Activated CD4-positive, alpha-beta T cell treated with anti-CD3 and anti-CD28 coated beads for 24 hours (primary cell): ENCODE measurements around the gene PLPPR1.

Source experiments
- DNase-seq, 2 donors: peaks; one replicate each; pipeline ENCODE4 v3.0.0-alpha.2; 2020; ENCODE audit warnings: low read depth in 2 of 2

The PLPPR1 gene

DNA sequence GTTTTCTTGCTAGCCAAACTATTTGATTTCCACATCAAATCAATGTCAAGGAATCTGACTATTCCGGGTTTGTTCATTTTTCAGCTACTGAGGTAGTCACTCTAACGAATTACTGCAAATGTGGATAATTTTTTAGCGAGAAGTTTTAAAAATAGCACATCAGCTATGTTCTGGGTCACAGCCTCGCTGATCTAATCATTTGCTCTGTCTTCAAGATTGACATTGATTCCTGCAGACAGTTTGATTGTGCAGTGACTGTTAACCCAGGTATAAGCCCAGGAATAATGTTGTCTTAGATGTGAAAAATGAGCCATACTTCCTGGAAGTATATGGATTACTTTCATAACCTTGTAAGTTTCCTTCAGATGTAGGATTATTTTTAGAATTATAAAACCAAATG, 181.1 kb downstream of the PLPPR1 start:
- DNase-seq = no peak

GRCh38 chr9:101212661-101213060, 184.1 kb downstream of the PLPPR1 start:
- no peak for DNase-seq

GRCh38 chr9:101219030-101219429, 190.5 kb downstream of the PLPPR1 start:
- no peak for DNase-seq

- DNase-seq = no peak
Observed at GRCh38 chr9:101220341-101220740, 191.8 kb downstream of the PLPPR1 start.

GRCh38 chr9:101225271-101225670, 196.7 kb downstream of the PLPPR1 start:
- DNase-seq = no peak

GRCh38 chr9:101226161-101226560, 197.6 kb downstream of the PLPPR1 start:
- no peak for DNase-seq

DNA sequence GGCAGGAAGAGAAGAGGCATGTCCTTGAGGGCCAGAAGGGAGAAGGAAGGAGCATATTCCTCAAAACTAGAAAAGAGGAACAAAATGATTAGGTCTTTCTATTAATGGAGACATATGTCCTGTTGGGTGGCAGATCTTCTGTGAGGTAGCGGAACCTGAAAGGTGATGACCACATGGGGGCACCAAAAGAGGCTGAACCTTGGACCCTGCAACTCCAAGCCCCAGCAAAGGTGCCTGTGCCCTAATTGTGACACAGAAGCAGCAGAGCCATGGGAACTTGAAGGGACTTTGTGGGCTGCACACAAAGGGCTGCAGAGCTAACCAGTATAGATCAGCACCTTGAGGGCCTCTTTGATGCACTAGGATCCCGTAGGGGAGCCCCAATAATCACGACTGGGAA, 198.3 kb downstream of the PLPPR1 start:
- no peak for DNase-seq

GRCh38 chr9:101229606-101230005, 201.1 kb downstream of the PLPPR1 start:
- DNase-seq = no peak

DNA sequence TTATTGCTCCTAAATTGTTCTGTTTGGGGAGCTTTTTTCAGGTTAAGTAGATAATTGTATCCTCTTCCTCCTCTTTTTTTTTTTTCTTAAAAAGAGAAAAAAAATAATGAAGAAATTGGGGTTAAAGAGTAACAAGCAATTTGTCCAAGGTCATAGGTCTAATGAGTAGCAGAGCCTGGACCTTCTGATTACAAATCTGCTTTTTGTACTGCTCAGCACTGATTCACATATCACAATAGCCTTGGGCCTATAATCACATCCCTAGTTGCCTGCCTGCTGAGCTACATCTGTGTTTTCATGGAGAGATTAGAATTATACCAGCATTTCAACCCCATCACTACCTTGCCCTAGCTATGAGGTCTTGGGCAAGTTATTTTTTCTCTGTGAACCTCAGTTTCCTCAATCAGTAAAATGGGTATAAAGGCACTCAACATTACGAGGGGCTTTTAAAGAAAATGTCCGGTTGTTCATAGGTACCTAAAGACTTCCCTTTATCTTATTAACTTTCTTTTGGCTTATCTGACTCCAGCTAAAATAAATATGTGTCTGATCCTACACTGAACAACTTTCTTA, 204.0 kb downstream of the PLPPR1 start:
- DNase-seq = no peak

- no peak for DNase-seq
Observed at GRCh38 chr9:101235105-101235866, 206.8 kb downstream of the PLPPR1 start.

- no peak for DNase-seq
Observed at GRCh38 chr9:101242651-101243050, 214.1 kb downstream of the PLPPR1 start.

- DNase-seq = no peak
Observed at GRCh38 chr9:101246691-101247090, 218.2 kb downstream of the PLPPR1 start.

DNA sequence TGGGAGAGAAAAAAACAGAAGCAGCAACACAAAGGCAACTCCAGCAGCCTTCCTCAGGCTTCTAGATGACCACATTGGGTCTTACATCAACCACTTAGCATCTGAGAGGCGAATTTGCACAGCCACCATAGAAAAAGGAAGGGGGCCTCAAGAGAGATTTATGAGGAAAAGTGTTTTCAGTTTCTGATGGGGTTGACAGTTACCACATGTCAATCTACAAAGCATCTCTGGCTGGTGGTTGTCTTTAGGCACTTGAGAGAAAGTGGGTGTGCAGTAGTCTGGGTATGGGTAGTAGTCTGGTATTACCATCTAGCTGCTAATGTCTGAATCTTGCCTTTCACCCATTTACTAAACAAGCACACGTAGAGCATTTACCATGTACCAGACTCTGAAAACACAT, 218.8 kb downstream of the PLPPR1 start:
- no peak for DNase-seq

DNA sequence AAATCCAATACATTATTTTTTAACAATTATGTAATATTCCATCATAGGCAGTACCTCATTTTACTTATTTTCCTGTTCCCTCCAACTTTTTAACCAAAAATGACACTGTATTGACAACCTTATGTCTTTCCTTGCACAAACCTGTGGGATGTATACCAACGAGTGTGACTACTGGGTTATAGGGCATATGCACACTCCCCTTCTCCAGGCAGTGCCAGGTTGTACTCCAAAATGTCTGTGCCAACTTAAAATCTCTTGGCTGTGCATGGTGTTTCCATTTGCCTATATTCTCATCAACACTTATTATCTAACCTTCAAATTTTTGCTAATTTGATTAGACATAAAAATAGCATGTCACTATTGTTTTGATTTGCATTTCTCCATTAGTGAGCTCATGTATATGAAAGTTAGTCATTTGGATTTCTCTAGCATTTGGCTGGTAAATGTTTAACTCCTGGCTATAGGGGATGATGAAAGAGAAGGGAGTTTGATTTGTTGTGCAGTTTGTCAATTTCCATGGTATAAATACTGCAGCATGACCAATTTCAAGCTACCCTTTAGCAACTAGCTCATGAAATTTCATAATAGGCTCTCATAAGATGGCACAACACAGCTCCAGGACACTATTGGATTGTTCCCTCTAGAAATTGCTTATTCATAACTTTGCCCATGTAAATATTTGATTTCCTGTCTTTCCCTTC, 226.4 kb downstream of the PLPPR1 start:
- DNase-seq = no peak

DNA sequence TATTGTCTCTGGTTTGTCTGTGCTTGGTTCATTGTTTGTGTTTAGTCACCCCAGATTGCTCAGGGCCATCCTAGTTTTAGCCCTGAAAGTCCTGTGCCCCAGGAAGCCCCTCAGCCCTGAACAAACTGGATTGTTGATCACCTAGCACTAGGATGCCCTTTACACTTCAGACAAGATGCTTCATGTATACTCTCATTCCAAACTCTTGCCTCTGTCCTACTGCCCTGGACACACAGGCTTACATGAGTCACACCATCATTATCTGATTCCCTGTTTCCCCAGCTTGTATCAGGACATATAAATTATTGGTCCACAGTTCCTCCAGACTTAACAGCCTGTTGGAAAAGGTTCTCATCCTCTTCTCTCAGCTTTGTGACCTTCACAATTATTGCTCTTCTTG, 236.2 kb downstream of the PLPPR1 start:
- no peak for DNase-seq

DNA sequence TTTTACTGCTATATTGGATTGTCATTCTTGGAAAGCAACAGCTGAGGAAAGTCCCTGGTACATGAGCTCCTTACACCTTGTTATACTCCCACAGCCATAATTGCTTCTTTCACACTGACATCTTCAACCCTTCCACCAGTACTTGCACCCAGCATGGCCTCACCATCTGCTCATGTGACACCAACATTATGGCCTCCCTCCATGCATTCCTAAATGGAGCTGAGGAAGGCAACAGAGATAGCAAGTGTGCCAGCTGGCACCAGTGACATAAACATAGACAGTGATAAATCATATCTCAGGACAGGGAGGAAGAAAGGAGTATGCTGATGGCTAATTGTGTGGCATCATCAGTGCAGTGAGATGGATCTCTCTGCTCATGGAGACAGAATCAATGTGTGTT, 236.7 kb downstream of the PLPPR1 start:
- no peak for DNase-seq

DNA sequence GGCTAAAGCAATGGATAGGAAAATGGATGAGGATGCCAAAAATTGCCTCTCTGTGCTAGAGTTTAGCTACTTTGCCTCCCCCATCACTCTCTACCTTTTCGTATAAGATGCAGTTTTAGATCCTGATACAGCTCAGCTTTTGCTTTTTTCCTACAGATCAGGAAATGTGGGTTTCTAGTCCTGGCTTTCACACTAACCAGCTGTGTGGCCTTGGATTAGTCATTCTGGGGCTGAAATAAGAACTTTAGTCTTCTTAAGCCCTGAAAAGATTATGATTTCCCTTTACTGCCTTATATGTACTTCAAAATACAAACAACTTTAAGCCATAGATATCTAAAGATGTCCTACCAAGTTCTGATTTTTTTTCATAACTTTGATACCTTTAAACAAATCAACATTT, 239.9 kb downstream of the PLPPR1 start:
- DNase-seq = no peak

DNA sequence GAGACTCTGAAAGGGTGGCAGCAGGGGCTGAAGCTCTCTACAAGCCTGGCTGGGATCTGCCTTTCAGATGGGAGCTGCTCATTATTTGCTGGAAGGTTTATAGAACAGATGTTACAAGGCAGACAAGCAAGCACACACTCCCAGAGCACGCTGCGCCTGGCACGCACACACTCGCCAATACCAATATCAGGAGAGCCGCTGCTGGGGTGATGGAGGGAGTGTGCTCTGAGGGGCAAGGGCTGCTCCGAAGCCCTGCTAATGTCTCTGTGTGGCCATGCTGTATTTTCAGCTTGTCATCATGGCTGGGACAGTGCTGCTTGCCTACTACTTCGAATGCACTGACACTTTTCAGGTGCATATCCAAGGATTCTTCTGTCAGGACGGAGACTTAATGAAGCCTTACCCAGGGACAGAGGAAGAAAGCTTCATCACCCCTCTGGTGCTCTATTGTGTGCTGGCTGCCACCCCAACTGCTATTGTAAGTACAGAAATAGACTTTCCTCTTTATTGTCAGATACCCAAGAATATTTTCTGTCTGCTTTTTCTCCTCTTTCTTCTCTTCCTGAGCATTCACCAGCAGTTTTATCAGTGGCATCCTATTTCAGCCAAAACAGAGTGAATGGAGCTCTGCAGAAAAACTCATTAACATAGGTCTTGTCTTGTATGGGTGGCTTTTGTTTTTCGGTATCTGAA, 241.2 kb downstream of the PLPPR1 start:
- no peak for DNase-seq

- DNase-seq = no peak
Observed at GRCh38 chr9:101270302-101270701, 241.8 kb downstream of the PLPPR1 start.

- DNase-seq = no peak
Observed at GRCh38 chr9:101271102-101271501, 242.6 kb downstream of the PLPPR1 start.

- no peak for DNase-seq
Observed at GRCh38 chr9:101274971-101275768, 246.6 kb downstream of the PLPPR1 start.
